Colonic mucosa (tissue), 4 donors: ENCODE data around the gene SPPL3. TPM values are rescaled to one million over a fixed set of nuclear protein-coding genes. Genes with fewer than 3 reads are reported as not detected.
"Not testable (repeated sequence)": the region's sequence is repeated elsewhere in the genome, so short reads cannot be mapped to it uniquely, and the experiment has no call there.

Experiments used
- DNase-seq: peaks from one replicate; pipeline ENCODE4 v3.0.0-alpha.2; 2020
- H3K27ac ChIP-seq: fragments of 200-600 bp; one replicate; pipeline ENCODE4 v1.8.0; 2021
- H3K27me3 ChIP-seq: fragments of 200-600 bp; one replicate; pipeline ENCODE4 v1.8.0; 2021
- H3K36me3 ChIP-seq: fragments of 200-600 bp; one replicate; pipeline ENCODE4 v1.8.0; 2021
- H3K4me1 ChIP-seq: fragments of 200-600 bp; one replicate; pipeline ENCODE4 v1.8.0; 2021; ENCODE audit warnings: mild to moderate bottlenecking
- H3K4me3 ChIP-seq: fragments of 200-600 bp; one replicate; pipeline ENCODE4 v1.8.0; 2021
- H3K9ac ChIP-seq, 2 donors: one replicate each; pipeline ENCODE4 v1.7.0; 2013; ENCODE audit warnings: control low read depth in 2 of 2, low read depth in 2 of 2, low read length in 2 of 2
- H3K9me3 ChIP-seq: fragments of 200-600 bp; one replicate; pipeline ENCODE4 v1.8.0; 2021
- intact Hi-C: fragments of 100-400 bp; cut with DNase I; formaldehyde crosslinking; loops from one replicate; pipeline ENCODE4 v1.14.1; 2022
- total RNA-seq, 2 donors: library from RNA; stranded (reverse); fragmentation: NEBNext Ultra II Directional in 1 of 2; extraction: Animal tissue kit (Norgen Biotek cat#: 25700) in 1 of 2; gene quantifications; one replicate each; pipeline ENCODE4 v1.2.1, GENCODE V29; 2021
- TF ChIP-seq, protein P1 (sequence below): fragments of 200-600 bp; IDR thresholded peaks from one replicate; pipeline ENCODE4 v1.8.0; 2022; ENCODE audit warnings: antibody characterized with exemption, mild to moderate bottlenecking
- donor health status: healthy.
- donor health status: DM: no; HTN: no; CAD: no.
- donor health status: DM: no; HTN: no; CAD: no.

Gene SPPL3
- total RNA-seq, 2 donors from 2014 or later, result 44.7 to 55.2 TPM

- DNase-seq, result peak; percentile 86
- Histone ChIP-seq H3K27ac (peak overlapping the region; percentile 86), H3K9ac (peak overlapping the region; percentile 93 to 95), H3K36me3 (no peaks in the 10 kb centered on the region), H3K4me3 (peak overlapping the region; percentile 86), H3K27me3 (no peaks in the 10 kb centered on the region), H3K4me1 (no peaks in the 10 kb centered on the region), H3K9me3 (no peaks in the 10 kb centered on the region)
- TF ChIP-seq, protein P1, sequence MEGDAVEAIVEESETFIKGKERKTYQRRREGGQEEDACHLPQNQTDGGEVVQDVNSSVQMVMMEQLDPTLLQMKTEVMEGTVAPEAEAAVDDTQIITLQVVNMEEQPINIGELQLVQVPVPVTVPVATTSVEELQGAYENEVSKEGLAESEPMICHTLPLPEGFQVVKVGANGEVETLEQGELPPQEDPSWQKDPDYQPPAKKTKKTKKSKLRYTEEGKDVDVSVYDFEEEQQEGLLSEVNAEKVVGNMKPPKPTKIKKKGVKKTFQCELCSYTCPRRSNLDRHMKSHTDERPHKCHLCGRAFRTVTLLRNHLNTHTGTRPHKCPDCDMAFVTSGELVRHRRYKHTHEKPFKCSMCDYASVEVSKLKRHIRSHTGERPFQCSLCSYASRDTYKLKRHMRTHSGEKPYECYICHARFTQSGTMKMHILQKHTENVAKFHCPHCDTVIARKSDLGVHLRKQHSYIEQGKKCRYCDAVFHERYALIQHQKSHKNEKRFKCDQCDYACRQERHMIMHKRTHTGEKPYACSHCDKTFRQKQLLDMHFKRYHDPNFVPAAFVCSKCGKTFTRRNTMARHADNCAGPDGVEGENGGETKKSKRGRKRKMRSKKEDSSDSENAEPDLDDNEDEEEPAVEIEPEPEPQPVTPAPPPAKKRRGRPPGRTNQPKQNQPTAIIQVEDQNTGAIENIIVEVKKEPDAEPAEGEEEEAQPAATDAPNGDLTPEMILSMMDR, result no peak
- intact Hi-C loops, result no loop called here
Observed at GRCh38 chr12:120903412-120904196, 554 bp downstream of the SPPL3 start.

GRCh38 chr12:120902846-120903411 is 1.2 kb downstream of the SPPL3 start:
- Histone ChIP-seq H3K9ac (peak overlapping the region; percentile 93 to 95), H3K27ac (peak overlapping the region; percentile 86), H3K36me3 (no peaks in the 10 kb centered on the region), H3K27me3 (no peaks in the 10 kb centered on the region), H3K4me3 (peak overlapping the region; percentile 86), H3K4me1 (no peaks in the 10 kb centered on the region), H3K9me3 (no peaks in the 10 kb centered on the region)
- TF ChIP-seq, protein P1, result no peak
- intact Hi-C loops, result no loop called here
- DNase-seq, result peak; percentile 26

DNA sequence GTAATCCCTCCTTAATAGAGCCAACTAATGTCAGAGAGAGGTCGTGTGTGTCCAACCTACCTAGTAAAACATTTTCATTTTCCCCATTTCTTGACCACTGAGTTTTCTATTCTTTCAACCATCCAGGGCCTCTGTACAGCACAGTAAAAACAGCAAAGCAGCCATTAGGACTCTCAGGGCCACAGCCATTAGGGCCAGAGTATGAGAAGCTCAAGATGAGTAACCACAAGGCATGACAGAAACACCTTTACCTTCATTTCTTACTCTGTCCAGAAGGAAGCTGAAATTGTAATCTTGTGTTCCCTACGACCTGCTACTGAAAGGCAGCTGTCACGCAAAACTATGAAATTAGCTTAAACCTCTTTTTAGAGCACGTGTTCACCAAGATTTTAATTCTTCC is 2.3 kb downstream of the SPPL3 start:
- Histone ChIP-seq H3K27me3 (no peaks in the 10 kb centered on the region), H3K27ac (no peak overlapping the region), H3K4me1 (no peaks in the 10 kb centered on the region), H3K36me3 (no peaks in the 10 kb centered on the region), H3K9me3 (no peaks in the 10 kb centered on the region), H3K9ac (peak overlapping the region in 1 of 2 donors; percentile 93), H3K4me3 (no peak overlapping the region)
- no peak for DNase-seq
- intact Hi-C loops, result no loop called here
- TF ChIP-seq, protein P1, result no peak

- H3K4me1 ChIP-seq, H3K27me3 ChIP-seq, H3K4me3 ChIP-seq, H3K27ac ChIP-seq, intact Hi-C loops, H3K9ac ChIP-seq, H3K36me3 ChIP-seq, H3K9me3 ChIP-seq, DNase-seq: not testable (repeated sequence)
Observed at GRCh38 chr12:120901101-120901500, 3.1 kb downstream of the SPPL3 start.

GRCh38 chr12:120895532-120895931 is 8.6 kb downstream of the SPPL3 start:
- Histone ChIP-seq H3K9ac (no peak overlapping the region), H3K27me3 (no peaks in the 10 kb centered on the region), H3K9me3 (no peaks in the 10 kb centered on the region), H3K4me3 (no peak overlapping the region), H3K4me1 (no peaks in the 10 kb centered on the region), H3K36me3 (no peaks in the 10 kb centered on the region), H3K27ac (no peak overlapping the region)
- TF ChIP-seq, protein P1, result no peak
- intact Hi-C loops, result no loop called here
- DNase-seq, result no peak

DNA sequence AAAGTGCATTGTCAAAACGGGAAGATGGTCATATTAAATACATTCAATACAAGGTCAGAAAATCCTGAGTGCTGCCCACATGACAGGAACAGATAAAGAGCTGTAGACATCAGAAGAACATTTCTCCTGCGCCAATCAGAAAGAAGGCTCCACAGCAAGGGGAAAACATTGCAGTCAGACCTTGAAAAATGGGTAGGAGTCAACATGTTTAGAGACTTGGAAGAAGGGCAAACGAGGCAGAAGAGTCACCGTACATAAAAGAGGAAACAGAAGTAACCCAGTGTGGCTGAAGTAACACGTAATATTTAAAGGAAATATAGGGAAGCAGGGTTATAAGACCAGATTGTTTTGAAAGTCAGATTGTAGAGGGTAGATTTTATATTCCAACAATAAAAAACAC is 11.9 kb downstream of the SPPL3 start:
- H3K27ac ChIP-seq, result no peak overlapping the region
- H3K4me1 ChIP-seq, result no peaks in the 10 kb centered on the region
- H3K27me3 ChIP-seq, result no peaks in the 10 kb centered on the region
- H3K4me3 ChIP-seq, result no peak overlapping the region
- H3K36me3 ChIP-seq, result no peaks in the 10 kb centered on the region
- intact Hi-C loops, result no loop called here
- TF ChIP-seq, protein P1, result no peak
- no peak for DNase-seq
- no peak overlapping the region for H3K9ac ChIP-seq
- H3K9me3 ChIP-seq, result no peaks in the 10 kb centered on the region
